HepG2 (cell line): ENCODE results near the gene ZNF385B.

ENCODE experiments used
- ATF1 ChIP-seq: IDR thresholded peaks from 2 replicates; pipeline ENCODE4 v1.6.1; 2016; ENCODE audit warnings: mild to moderate bottlenecking, control low read depth
- GABPA ChIP-seq, 2 experiments: IDR thresholded peaks; 2 replicates each; pipeline ENCODE4 v1.6.1; 2011 to 2016; ENCODE audit warnings: low read depth in 2 of 2, low read length in 1 of 2, missing biosample characterization in 1 of 2, missing genetic modification characterization in 1 of 2
- MEF2D ChIP-seq: sonication (generic); formaldehyde crosslinking; IDR thresholded peaks from 2 replicates; pipeline ENCODE4 v1.5.1; 2020; ENCODE audit warnings: mild to moderate bottlenecking, missing genetic modification reagents

- TF ChIP-seq GABPA (IDR thresholded peaks at IDR 0.05; ENCODE audit: low read depth, low read length) (no peak), GABPA (CRISPR knock-in tag; IDR thresholded peaks at IDR 0.05; ENCODE audit: low read depth) (no peak), ATF1 (CRISPR knock-in tag) (peak; percentile 34; the same call in 1 of the 2 replicates), MEF2D (CRISPR knock-in tag) (no peak)
These were observed 301.1 kb downstream of the ZNF385B start for GRCh38 chr2:179560257-179560735.
